Measurements from ENCODE around the gene GRK5. TPM values are rescaled to one million over a fixed set of nuclear protein-coding genes. Genes with fewer than 3 reads are reported as not detected.

GRK5 gene
- 77.6 TPM for total RNA-seq (ENCODE audit: unreplicated experiment)
- long read RNA-seq, transcript GRK5-202 (16 exons, 2,654 nt) = major isoform, 28 of 38 reads
- long read RNA-seq, partial matches to known transcripts = 4 of 38 reads
- long read RNA-seq, other reads (novel, unspliced or antisense) = 6 of 38 reads

DNA sequence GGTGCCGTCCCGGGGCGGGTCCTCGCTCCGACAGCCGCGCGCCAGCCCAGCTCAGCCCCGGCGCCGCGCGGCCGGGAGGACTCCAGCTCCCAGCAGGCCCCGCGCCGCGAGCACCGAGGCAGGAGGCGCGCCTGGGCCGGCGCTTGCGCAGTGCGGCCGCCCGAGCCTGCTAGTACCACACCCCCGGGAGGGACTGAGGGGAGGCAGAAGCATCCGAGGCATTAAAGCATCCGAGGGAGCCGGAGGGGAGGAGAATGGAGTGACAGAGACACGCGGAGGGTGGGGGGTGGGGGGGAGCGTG is at the start of gene GRK5:
GRK5 (plus strand) TSS at position 206 of the 301 bp plus-strand sequence. CDS start 347 bp downstream, outside the sequence.
- TF ChIP-seq, protein P1, sequence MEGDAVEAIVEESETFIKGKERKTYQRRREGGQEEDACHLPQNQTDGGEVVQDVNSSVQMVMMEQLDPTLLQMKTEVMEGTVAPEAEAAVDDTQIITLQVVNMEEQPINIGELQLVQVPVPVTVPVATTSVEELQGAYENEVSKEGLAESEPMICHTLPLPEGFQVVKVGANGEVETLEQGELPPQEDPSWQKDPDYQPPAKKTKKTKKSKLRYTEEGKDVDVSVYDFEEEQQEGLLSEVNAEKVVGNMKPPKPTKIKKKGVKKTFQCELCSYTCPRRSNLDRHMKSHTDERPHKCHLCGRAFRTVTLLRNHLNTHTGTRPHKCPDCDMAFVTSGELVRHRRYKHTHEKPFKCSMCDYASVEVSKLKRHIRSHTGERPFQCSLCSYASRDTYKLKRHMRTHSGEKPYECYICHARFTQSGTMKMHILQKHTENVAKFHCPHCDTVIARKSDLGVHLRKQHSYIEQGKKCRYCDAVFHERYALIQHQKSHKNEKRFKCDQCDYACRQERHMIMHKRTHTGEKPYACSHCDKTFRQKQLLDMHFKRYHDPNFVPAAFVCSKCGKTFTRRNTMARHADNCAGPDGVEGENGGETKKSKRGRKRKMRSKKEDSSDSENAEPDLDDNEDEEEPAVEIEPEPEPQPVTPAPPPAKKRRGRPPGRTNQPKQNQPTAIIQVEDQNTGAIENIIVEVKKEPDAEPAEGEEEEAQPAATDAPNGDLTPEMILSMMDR (IDR thresholded peaks at IDR 0.05; ENCODE audit: partially characterized antibody, unreplicated experiment) = no peak
- H3K36me3 Mint-ChIP-seq (ENCODE audit: unreplicated experiment) = no peaks in the 10 kb centered on the region
- peak; percentile 96 for DNase-seq
- peaks cover 25% of the 10 kb centered on the region for H3K4me1 Mint-ChIP-seq (ENCODE audit: low read depth, unreplicated experiment)
- peaks cover 15% of the 10 kb centered on the region for H3K9me3 Mint-ChIP-seq (ENCODE audit: unreplicated experiment)
- peak within 1 kb of the TSS; percentile 98 for H3K27ac Mint-ChIP-seq (ENCODE audit: unreplicated experiment)
- peaks cover 14% of the 10 kb centered on the region for H3K27me3 Mint-ChIP-seq (ENCODE audit: unreplicated experiment)
- H3K4me3 Mint-ChIP-seq (ENCODE audit: unreplicated experiment) = peak within 1 kb of the TSS; percentile 99

DNA sequence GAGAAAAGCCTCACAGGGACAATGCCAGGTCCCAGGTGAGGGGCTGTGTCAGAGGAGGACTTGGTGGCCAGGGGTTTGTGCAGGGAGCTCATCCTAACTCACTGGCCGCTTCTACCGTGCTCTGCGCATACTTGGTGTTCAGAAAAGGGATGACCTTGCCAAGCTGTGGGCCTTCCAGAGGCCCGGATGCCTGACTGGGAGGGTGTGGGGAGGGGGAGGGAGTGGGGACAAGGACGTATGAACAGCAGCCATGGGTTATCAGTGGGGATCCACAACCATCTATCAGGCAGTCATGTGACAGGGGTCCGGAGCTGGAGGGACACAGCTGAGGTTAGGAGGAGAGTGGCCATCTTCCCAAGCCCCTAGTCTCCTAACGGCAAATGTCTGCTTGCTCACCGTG is 48.0 kb upstream of the GRK5 start:
- H3K9me3 Mint-ChIP-seq (ENCODE audit: unreplicated experiment) = no peaks in the 10 kb centered on the region
- H3K36me3 Mint-ChIP-seq (ENCODE audit: unreplicated experiment) = peaks cover 4% of the 10 kb centered on the region
- no peak for DNase-seq
- H3K27ac Mint-ChIP-seq (ENCODE audit: unreplicated experiment) = no peak overlapping the region
- TF ChIP-seq, protein P1 (IDR thresholded peaks at IDR 0.05; ENCODE audit: partially characterized antibody, unreplicated experiment) = no peak
- peaks cover 3% of the 10 kb centered on the region for H3K4me1 Mint-ChIP-seq (ENCODE audit: low read depth, unreplicated experiment)
- no peaks in the 10 kb centered on the region for H3K27me3 Mint-ChIP-seq (ENCODE audit: unreplicated experiment)
- no peak overlapping the region for H3K4me3 Mint-ChIP-seq (ENCODE audit: unreplicated experiment)

DNA sequence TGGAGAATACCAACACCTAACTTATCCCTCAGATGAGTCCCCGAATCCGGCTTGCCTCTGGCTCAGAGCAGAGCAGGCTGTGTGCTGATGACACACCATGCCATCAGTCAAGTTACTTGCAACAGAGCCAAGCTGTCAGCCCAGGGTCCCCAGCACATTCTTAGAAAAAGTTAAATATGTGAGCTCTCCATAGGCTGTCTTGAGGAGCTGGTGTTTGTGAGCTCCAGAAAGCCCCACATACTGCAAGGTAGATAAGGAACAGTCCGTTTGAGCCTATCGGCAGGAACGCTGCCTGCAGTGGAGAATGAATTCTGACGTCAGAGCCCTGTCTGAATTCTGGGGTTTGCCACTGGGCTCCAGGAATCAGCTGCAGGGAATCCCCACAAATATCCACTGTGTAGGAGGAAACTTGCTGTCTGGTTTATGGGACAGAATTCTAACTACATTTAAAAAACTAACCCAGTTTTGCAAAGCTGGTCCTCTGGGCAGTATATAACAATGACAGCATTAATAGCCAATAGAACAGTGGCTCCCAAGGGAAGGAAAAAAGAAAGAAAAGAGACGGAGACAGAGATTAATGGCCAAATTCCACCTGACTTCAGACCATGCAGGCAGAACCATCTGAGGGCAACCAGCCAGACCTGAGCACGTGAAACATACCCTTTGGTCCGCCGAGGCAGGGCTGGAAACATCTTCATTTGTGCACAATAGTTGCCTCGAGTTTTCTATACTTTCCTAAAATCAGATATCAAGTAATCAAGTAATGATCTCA is 45.5 kb upstream of the GRK5 start:
- Mint-ChIP-seq H3K9me3 (ENCODE audit: unreplicated experiment) (peaks cover 5% of the 10 kb centered on the region), H3K27ac (ENCODE audit: unreplicated experiment) (no peak overlapping the region), H3K4me1 (ENCODE audit: low read depth, unreplicated experiment) (peaks cover 10% of the 10 kb centered on the region), H3K27me3 (ENCODE audit: unreplicated experiment) (no peaks in the 10 kb centered on the region), H3K36me3 (ENCODE audit: unreplicated experiment) (peaks cover 4% of the 10 kb centered on the region), H3K4me3 (ENCODE audit: unreplicated experiment) (no peak overlapping the region)
- TF ChIP-seq, protein P1 (IDR thresholded peaks at IDR 0.05; ENCODE audit: partially characterized antibody, unreplicated experiment) = no peak
- no peak for DNase-seq

DNA sequence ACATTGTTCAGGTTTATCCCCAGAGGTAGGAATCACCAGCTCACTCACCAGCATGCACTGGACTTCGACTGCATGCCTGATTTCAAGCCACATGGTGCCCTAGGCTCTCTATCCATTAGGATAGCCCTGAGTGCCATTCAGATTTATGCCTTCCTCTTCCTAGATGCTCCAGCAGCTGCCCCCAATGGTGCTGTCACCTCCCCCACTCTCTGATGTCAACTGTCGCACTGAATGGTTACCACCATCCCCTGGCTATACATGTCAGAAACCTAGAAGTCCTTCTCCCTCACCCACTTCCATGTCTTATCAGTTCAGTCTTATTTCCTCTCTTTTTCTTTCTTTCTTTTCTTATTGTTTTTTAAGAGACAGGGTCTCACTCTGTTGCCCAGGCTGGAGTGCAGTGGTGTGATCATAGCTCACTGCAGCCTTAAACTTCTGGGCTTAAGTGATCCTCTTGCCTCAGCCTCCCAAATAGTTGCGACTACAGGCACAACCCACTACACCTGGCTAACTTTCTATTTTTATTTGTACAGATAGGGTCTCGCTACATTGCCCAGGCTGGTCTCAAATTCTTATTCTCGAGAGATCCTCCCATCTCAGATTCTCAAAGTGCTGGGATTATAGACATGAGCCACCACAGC is 44.8 kb upstream of the GRK5 start:
- Mint-ChIP-seq H3K4me1 (ENCODE audit: low read depth, unreplicated experiment) (peaks cover 13% of the 10 kb centered on the region), H3K4me3 (ENCODE audit: unreplicated experiment) (no peak overlapping the region), H3K27me3 (ENCODE audit: unreplicated experiment) (no peaks in the 10 kb centered on the region), H3K36me3 (ENCODE audit: unreplicated experiment) (peaks cover 4% of the 10 kb centered on the region), H3K9me3 (ENCODE audit: unreplicated experiment) (peaks cover 7% of the 10 kb centered on the region), H3K27ac (ENCODE audit: unreplicated experiment) (no peak overlapping the region)
- no peak for DNase-seq
- TF ChIP-seq, protein P1 (IDR thresholded peaks at IDR 0.05; ENCODE audit: partially characterized antibody, unreplicated experiment) = no peak

Measured in glutamatergic neuron (in vitro differentiated cells).